GM21619 (cell line): ENCODE results near the gene CDKAL1.

ENCODE experiments used
- ATAC-seq: cut with Tn5 transposase; IDR thresholded peaks from one replicate; pipeline ENCODE4 v1.9.1; 2021; ENCODE audit not compliant: unreplicated experiment

CDKAL1 gene

DNA sequence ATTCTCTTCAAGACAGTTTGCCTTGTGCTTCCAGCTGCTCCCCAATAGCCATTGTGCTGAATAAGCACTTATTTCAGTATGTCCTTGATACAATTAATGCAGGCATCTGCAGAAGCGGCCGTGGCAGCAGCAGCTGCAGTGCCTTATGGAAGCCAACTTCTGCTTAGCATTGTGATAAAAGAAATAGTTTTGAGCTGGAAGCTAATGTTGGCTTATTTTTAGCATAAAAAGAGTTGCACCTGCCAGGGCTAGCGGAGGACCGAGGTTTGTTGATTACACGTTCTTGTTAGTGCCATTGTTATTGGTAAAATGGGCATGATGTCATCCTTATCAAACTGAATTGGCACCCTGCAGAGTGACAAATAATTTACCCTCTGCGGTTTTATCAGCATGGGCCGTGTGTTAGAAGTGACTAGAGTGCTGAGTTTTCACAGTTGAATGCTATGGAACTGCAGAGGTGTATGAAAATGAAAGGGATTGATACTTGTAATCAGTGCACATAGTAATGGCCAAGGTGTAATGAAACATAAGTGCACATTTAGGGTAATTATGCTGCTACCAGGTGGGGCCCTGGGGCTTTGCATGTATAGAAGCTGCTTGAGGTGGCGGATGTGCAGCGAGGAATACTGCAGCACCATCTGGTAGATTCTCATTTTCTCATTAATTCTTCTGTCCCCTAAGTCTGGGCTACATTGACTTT, 334.3 kb downstream of the CDKAL1 start:
- no peak for ATAC-seq

DNA sequence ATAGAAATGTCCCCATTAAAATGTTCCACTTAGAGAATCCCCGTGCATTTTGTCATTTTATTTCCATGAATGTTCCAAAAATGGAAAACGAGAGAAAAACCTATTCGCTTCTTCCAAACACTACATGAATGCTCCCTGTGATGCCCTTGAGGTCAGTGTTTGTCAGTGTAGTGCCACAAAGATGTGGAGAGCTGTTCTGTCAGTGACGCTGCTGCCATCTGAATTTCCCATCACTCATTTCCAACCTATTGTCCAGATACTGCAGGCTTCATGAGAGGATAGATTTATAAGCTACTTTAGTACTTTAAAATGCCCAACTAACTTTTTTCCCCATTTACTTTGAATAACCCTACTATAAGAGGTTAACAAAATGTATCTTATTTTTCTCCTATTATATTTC, 335.8 kb downstream of the CDKAL1 start:
- no peak for ATAC-seq

DNA sequence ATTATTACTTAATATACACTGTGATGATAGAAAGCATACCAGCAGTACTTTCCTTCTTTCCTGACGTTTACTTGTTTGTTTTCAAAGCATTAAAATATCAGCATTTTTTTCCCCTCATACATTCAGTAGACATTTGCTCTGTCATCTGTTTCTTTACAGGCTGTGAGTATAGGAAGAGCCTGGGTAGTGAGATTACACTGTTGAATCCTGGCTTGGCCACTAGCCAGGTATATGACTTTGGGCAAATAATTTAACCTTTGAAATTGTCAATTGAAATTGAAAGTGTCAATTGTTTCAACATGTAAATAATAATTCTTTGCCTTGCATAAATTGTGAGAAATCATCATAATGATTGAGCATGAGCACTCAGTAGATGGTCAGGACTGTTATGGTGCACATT, 336.2 kb downstream of the CDKAL1 start:
- no peak for ATAC-seq

DNA sequence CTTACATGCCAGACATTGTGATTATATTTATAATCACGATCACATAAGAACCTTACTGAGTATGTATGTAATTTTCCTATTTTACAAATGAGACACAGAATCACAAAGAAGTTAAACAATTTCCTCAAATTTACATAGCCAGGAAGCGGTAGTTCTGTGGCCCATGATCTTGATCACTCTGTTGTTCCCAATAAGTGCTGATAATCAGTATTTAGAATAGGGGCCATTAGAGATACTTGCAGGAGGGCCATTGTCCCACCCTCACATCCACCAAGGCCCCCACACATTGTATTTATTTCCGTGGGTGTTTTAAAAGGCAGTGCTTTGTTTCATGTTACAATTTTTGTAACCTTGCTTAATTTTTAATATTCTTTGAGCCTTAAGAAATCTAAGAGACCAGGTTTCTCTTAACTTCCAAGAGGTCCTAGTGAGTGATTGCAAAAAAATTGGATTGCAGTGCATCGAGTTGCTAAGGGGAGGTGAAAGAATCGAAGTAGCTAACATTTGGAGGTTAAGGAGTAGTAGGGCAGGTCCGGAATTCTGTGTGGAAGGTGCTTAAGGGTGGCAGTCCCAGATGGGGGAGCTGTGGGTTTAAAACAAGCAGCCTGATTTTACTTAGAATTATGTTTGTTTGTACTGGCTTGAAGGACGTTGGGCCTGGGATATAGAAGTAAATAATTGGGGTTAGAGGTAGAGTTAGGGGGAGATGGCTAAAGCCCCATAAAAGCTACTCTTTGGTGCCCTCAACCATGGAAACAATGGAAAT, 339.4 kb downstream of the CDKAL1 start:
- no peak for ATAC-seq

DNA sequence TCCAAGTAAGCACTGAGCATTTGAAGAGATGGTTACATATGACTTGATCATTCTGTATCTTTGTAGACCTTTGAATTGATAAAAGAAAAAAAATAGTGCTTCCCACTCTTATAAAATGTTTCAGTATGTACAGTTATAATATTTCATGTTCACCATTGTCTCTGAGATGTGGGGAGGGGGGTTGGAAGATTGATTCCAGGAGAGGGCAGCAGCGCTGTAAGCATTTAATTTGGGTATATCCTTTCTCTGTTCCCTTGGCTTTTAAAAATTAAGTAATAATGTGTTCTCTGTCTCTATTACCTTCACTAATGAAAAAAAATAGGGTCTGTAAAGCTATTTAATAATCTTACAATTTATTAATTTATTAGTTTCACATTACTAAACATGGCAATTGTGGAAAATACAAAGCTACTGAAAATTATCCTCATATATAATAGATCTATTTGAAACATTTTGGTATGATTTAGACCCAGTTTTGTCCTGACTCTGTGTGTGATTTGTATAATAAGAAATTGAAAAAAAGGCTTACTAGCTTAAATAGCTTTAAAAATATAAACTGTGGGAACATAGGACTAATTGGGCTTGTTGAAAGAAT, 341.2 kb downstream of the CDKAL1 start:
- no peak for ATAC-seq

DNA sequence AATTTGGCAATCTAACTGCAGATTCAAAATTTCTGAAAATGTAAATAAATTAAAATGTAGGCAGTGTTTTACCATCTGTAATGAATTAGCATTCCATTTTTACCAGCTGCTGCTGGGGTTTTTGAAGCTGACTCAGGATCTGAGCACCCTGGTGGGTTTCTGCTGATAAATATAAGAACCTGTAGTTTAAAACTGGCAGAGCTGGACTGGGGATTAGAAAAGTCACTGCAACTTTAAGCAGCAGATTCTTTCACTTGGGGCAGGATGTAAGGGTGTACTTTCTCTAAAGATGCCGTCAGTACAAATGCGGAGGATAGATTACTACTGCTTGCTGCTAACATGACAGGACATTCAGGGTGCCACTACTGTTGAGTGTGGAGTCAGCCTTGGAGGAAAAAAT, 341.8 kb downstream of the CDKAL1 start:
- ATAC-seq = no peak

DNA sequence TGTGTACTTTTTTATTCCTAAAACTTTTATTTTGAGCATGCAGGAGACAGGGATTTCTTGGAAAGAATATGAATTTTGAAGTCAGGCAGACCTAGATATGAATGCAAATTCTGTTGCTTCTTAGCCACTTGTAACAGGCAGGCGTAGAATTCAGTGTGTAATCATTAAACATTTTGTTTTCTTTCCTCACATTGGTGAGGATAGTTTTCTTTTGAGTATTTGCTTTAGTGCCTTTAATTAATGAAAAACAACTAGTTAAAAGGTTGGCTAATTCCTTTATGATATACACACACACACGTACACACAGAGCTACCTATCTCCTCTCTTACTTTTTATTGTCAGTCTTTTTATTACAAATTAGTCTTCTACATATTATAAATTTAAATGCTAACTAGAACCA, 342.3 kb downstream of the CDKAL1 start:
- ATAC-seq = no peak

DNA sequence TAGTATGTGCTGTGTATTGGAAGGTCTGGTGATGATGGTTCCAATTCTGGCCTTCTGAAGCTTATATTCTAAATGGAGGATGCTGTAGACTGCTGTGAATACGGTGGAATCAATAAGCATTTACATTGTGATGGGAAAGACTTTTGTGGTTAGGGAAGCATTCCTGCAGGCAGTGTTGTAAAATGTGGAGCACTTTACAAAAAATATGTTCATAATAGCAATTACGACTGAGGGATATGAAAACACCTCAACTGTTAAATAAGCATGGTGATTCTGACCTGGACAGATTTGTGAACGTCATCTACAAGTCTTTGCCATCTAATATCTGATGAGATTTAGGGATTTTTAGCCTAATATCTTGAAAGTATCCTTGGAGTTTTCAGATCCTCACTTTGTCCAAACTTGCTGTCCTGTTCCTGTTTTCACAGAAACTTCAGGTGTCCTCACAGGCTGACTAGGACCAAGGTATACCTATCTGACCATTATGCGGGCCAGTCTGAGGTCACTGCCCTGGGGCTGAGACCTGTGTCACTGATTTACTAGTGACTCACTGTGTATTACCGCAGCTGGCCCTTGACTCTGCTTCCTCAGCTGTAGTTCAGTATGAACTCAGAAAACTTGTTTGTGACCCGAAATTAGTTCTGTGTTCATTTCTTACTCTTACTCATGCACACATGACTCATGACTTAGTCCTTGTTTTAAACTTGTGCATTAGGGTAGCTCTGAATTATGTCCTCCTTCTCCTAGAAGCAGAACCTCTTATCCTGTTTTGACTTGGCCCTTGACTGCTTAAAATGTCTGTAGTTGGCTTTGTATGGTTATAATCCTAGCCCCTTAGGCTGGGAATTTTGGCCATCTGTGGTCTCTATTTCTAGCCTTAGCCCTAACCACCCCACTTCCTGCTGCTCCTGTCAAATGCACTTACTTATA, 343.0 kb downstream of the CDKAL1 start:
- peak; percentile 96 for ATAC-seq

DNA sequence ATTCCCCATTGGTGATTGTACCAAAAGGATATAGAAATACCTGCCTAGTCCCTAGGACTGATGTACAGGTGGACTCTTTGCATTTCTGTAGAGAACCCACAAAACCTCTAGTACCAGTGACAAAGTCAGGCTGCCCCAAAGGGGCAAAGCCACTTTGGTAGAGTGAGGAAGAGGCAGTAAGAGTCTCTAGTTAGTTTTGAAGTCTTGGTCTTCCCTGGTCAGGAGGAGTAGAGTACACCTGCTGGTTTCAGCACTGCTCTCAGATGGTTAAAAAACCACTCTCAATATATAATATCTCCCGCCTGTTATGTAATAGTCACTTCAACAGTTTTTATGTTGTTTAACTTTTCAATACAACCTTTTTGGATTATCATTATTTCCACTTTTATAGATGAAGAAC, 344.9 kb downstream of the CDKAL1 start:
- no peak for ATAC-seq

DNA sequence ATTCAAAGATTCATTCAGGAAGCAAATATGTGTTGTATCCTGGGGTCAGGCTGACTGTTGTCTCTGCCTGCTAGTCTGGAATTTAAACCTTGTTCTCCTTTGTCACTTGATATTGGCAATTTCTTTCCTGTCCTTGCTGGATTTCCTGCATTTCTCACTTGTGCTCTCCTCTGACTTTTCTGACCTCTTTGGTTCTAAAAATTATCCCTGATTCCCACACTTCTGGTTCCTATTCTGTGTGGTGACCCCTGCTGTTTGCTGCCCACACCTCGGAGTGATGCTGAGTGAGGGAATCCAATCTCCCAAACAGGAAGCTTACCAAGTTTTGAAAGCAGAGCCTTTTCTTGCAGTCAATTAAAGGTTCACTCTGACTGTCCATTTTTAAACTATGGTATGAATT, 345.3 kb downstream of the CDKAL1 start:
- ATAC-seq = no peak

DNA sequence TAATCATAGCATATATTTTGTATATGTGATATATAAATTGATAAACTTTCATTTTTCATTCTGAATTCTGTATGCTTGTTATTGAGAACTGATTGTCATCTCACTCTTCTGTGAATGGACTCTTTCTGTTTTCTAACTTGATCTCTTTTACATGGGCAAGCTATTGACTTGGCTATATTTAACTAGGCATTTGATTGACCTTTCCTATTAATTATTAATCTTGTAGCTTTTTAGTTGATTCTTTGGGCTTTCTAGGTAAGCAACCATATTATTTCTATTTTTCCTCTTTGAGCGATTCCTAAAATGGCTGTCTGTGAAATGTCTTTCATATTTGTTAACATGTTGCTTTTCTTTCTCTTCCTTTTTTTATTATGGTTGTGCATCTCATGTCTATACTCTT, 347.1 kb downstream of the CDKAL1 start:
- no peak for ATAC-seq

DNA sequence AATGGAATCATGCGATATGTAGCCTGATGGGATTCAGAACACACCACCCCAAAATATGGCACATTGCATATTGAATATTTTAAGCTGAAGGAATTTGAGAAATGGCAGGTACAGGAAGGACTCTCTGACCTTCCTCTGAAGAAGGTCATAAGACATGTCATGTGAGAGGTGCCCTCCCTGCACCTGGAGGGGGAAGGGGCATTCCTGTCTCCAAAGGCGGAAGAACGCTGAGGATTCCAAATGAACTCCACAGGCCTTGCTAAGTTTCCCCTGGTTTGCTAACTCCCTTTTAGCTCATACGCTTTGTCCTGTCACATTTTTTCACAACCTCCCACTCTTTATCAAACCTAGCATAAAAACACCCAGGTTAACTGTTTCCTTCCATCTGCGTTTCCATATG, 347.8 kb downstream of the CDKAL1 start:
- no peak for ATAC-seq

DNA sequence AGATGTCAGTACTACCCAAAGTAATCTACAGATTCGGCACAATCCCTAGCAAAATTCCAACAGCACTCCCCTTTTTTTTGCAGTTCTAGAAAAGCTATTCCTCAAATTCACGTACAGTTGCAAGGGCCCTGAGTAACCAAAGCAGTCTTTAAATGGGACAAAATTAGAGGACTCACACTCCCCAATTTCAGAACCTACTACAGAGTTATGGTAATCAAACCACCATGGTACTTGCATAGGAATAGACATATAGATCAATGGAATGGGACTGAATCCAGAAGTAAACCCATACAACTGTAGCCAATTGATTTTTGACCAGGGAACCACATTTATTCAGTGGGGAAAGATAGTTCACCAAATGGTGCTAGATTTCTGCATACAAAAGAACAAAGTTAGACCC, 350.8 kb downstream of the CDKAL1 start:
- ATAC-seq = no peak

DNA sequence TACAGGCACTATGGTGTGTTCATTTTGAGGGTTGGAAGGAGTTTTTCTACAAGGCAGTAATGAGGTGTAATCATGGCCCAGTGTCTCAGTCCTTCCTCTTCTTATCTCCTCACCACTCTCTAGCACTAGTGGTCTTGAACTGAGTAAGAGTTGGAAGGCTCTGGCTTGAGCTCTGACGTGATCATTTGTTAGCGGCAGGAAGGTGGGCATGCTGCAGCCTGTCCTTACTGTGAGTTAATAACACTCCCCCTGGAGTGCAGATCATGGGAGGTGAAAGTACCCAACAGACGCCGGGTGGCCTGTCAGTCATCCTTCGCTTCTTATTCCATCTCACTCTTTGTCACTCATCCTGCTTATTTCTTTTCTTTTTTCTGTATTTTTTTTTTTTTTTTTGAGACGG, 356.9 kb downstream of the CDKAL1 start:
- ATAC-seq = no peak

DNA sequence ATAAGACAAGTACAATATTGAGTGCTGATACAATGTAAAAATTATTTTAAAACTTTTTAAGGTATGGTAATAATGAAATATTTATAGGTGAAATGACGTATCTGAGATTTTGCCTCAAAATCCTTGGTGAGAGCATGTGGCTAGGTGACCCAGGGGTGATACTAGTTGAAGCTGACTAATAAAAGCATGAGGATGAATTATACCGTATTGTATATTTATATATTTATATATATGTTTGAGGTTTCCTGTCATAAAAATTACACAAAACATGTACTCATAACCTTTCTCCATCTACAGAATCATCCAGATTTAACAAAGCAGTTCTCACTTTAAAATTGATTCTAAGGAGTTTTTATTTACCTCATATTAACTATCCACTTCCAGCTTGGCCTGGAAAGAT, 358.1 kb downstream of the CDKAL1 start:
- ATAC-seq = no peak

DNA sequence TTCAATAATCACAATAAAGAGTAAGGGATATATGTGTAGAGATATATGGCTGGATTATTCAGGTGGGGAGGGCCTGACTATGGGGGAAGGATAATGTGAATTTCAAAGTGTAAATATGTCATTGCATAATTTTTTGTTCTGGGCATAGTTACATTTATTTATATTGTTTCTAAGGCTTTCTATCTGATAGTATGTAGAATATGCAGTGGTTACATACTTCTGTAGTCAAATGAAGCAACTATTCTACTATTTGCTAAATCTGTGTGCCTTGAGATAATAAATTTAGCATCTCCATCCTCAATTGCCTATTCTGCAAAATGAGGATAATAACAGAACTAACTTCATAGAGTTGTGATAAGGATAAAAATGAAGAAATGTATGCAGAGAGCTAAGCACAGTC, 359.2 kb downstream of the CDKAL1 start:
- no peak for ATAC-seq

DNA sequence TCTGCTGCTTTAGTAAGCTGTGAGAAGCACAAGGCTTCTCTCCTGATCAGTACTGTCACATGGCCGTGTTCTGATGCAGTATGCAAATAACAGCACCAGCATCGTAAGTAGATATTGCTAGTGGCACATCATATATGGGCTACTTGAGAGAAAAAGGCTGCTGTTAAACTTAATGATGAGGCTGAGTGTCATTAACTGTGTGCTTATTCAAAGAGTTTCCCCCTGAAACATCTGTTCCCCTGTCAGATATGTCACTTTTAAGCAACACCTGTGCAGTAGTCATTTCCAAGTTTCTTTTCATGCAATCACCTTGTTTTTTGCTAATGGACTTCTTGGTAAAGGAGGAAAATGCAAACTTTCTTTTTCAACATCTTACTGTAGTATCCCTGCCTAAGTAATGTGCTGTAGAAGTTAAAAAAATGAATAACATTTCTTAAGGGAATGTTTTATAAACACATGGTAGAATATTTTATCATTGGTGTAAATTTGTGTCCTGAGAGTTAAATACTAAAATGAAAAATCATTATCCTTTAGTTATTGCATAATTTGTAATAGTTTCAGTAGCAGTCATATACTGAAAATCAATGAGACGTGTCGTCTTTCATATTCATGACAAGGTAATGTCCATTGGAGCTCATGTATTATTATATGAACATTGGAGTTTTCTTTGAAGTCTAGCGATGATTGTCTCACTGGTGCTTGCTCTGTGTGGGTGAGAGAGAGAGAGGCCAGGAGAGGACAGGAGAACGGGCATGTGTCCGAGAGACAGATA, 366.3 kb downstream of the CDKAL1 start:
- ATAC-seq = peak; percentile 94

DNA sequence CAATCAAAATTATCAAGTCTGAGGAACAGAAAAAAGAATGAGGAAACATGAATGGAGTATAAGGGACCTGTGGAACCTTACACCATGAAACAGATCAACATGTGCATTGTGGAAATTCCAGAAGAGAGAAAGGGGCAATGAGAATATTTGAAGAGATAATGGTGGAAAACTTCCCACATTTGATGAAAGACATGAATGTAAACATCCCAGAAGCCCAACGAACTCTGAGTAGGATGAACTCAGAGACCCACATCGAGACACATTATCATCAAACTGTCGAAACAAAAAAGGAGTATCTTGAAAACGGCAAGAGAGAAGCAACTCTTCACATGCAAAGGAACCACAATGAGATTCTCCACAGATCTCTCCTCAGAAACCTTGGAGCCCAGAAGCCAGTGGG, 371.1 kb downstream of the CDKAL1 start:
- no peak for ATAC-seq

DNA sequence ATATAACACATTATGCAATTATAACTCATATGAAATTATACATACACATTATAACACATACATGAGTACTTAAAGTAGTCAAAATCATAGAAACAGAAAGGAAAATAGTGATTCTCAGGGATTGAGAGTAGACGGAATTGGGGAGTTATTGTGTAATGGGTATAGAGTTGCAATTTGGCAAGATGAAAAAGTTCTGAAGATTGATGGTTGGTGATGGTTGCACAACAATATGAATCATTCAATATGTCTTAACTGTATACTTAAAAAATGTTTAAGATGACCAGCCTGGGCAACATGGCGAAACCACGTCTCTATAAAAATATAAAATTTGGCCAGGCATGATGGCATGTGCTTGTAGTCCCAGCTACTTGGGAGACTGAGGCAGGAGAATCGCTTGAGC, 372.7 kb downstream of the CDKAL1 start:
- no peak for ATAC-seq

DNA sequence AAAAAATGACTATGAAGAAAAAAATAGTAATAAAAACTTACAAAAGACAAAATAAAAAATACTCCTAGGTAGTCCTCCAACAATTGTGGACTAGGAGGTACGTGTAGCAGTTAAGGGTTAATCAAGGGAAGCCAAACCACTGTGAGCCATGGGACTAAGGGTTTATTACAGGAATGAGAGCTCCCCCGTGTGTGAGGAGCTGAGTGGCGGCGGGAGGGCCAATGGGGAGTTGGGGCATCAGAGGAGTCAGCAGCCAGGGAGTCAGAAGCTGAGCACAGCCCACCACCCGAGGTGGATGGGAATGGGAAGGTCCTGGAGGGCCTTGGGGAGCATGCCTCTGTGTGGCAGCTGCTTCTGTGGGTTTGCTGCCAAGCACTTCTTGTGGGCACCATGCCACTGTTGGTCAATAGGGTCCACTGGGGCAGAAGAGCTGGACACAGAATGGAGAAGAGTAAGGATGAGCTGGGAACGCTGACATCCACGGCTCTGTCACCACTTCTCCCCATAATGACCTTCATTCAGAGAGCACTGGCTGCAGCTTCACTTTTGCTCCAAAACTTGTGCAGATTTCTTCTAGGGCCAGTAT, 373.3 kb downstream of the CDKAL1 start:
- no peak for ATAC-seq
